Prostate gland (tissue), 2 donors: ENCODE measurements around the gene SF3A2. TPM values are rescaled to one million over a fixed set of nuclear protein-coding genes. Genes with fewer than 3 reads are reported as not detected.

Experiments
- DNase-seq: peaks from one replicate; pipeline ENCODE4 v3.0.0-alpha.2; 2019; ENCODE audit warnings: low spot score
- H3K27ac ChIP-seq, 2 donors: fragments of 200-600 bp; sonication (generic); 2 replicates each; pipeline ENCODE4 v1.5.1; 2017 to 2019
- H3K27me3 ChIP-seq: fragments of 200-600 bp; sonication (generic); replicated peaks from 2 replicates; pipeline ENCODE4 v1.5.1; 2019; ENCODE audit not compliant: insufficient read depth
- H3K36me3 ChIP-seq, 2 donors: fragments of 200-600 bp; sonication (generic); 1 replicate in 1 of 2; 2 replicates in 1 of 2; pipeline versions ENCODE4 v1.5.1 to v1.8.1; 2017 to 2019
- H3K4me1 ChIP-seq: fragments of 200-600 bp; sonication (generic); replicated peaks from 2 replicates; pipeline ENCODE4 v1.5.1; 2019
- H3K4me3 ChIP-seq, 2 donors: fragments of 200-600 bp; sonication (generic); 2 replicates each; pipeline ENCODE4 v1.5.1; 2017 to 2019
- H3K9me3 ChIP-seq: fragments of 200-600 bp; sonication (generic); 2 replicates; pipeline ENCODE4 v1.5.1; 2017
- CTCF ChIP-seq, 4 experiments: fragments of 200-600 bp in 2 of 4; fragments of 450-650 bp in 2 of 4; sonication (generic) in 2 of 4; IDR thresholded peaks; 1 replicate in 3 of 4; 2 replicates in 1 of 4; pipeline ENCODE4 v1.5.1; 2016 to 2019; ENCODE audit warnings: antibody characterized with exemption in 4 of 4, mild to moderate bottlenecking in 2 of 4, moderate library complexity in 2 of 4
- POLR2A ChIP-seq: fragments of 450-650 bp; IDR thresholded peaks from one replicate; pipeline ENCODE4 v1.6.1; 2016; ENCODE audit warnings: antibody characterized with exemption, mild to moderate bottlenecking
- POLR2AphosphoS5 ChIP-seq: sonication (generic); formaldehyde crosslinking; IDR thresholded peaks from one replicate; pipeline ENCODE4 v1.6.1; 2017; ENCODE audit warnings: antibody characterized with exemption
- whole genome bisulfite sequencing: methylation state at CpG from one replicate; pipeline ENCODE4 v1.1.5; 2018; 5-methylcytosine and 5-hydroxymethylcytosine counted together
- intact Hi-C: fragments of 100-400 bp; cut with DNase I; formaldehyde crosslinking; loops from one replicate; pipeline ENCODE4 v1.14.2; 2022
- total RNA-seq, 2 donors: library from RNA; depleted of rRNA; stranded (reverse); fragments of >200 nt; gene quantifications; one replicate each; pipeline ENCODE4 v1.1.0, GENCODE V29; 2016

Gene SF3A2
- total RNA-seq, 2 donors from 2014 or later: 31.9 to 113 TPM

GRCh38 chr19:2207008-2207407 is 29.6 kb upstream of the SF3A2 start:
- no peak for TF ChIP-seq POLR2A
- no peak for TF ChIP-seq POLR2AphosphoS5
- no peak for TF ChIP-seq CTCF (IDR thresholded peaks at IDR 0.05)
- 88% methylated on average over 15 of the region's 15 CpGs for WGBS
- Histone ChIP-seq H3K27me3 (no peaks in the 10 kb centered on the region), H3K27ac (no peak overlapping the region), H3K4me1 (no peaks in the 10 kb centered on the region), H3K9me3 (no peaks in the 10 kb centered on the region), H3K4me3 (no peak overlapping the region), H3K36me3 (peaks cover 9 to 29% of the 10 kb centered on the region in 2 donors)
- DNase-seq: no peak
- intact Hi-C loops: no loop called here

- H3K27me3 ChIP-seq: no peaks in the 10 kb centered on the region
- no peak for DNase-seq
- intact Hi-C loops: no loop called here
- no peaks in the 10 kb centered on the region for H3K4me1 ChIP-seq
- no peak overlapping the region for H3K27ac ChIP-seq
- peaks cover 9 to 31% of the 10 kb centered on the region in 2 donors for H3K36me3 ChIP-seq
- WGBS: 81% methylated on average over 32 of the region's 36 CpGs
- TF ChIP-seq POLR2AphosphoS5 (no peak), POLR2A (no peak), CTCF (IDR thresholded peaks at IDR 0.05) (no peak)
- no peaks in the 10 kb centered on the region for H3K9me3 ChIP-seq
- H3K4me3 ChIP-seq: no peak overlapping the region
Observed at GRCh38 chr19:2207991-2208860, 28.4 kb upstream of the SF3A2 start.

GRCh38 chr19:2208975-2209374 is 27.6 kb upstream of the SF3A2 start:
- DNase-seq: no peak
- no peak overlapping the region for H3K4me3 ChIP-seq
- H3K27ac ChIP-seq: no peak overlapping the region
- 79% methylated on average over 10 of the region's 10 CpGs for WGBS
- no peaks in the 10 kb centered on the region for H3K9me3 ChIP-seq
- H3K27me3 ChIP-seq: no peaks in the 10 kb centered on the region
- no peaks in the 10 kb centered on the region for H3K4me1 ChIP-seq
- TF ChIP-seq POLR2AphosphoS5: no peak
- TF ChIP-seq CTCF (IDR thresholded peaks at IDR 0.05): no peak
- TF ChIP-seq POLR2A: no peak
- H3K36me3 ChIP-seq: peaks cover 9 to 37% of the 10 kb centered on the region in 2 donors
- intact Hi-C loops: no loop called here

- DNase-seq: no peak
- H3K27ac ChIP-seq: no peak overlapping the region
- TF ChIP-seq POLR2AphosphoS5: no peak
- no peak for TF ChIP-seq CTCF (IDR thresholded peaks at IDR 0.05)
- TF ChIP-seq POLR2A: no peak
- H3K27me3 ChIP-seq: no peaks in the 10 kb centered on the region
- no peaks in the 10 kb centered on the region for H3K4me1 ChIP-seq
- no peaks in the 10 kb centered on the region for H3K9me3 ChIP-seq
- peaks cover 9 to 37% of the 10 kb centered on the region in 2 donors for H3K36me3 ChIP-seq
- intact Hi-C loops: no loop called here
- H3K4me3 ChIP-seq: no peak overlapping the region
- 91% methylated on average over 17 of the region's 17 CpGs for WGBS
Observed at GRCh38 chr19:2209408-2209807, 27.2 kb upstream of the SF3A2 start.

- H3K4me1 ChIP-seq: no peaks in the 10 kb centered on the region
- H3K27ac ChIP-seq: no peak overlapping the region
- H3K27me3 ChIP-seq: no peaks in the 10 kb centered on the region
- no peak for DNase-seq
- no peaks in the 10 kb centered on the region for H3K9me3 ChIP-seq
- 97% methylated on average over 21 of the region's 21 CpGs for WGBS
- TF ChIP-seq POLR2A (no peak), POLR2AphosphoS5 (no peak), CTCF (IDR thresholded peaks at IDR 0.05) (no peak)
- H3K4me3 ChIP-seq: no peak overlapping the region
- peaks cover 9 to 37% of the 10 kb centered on the region in 2 donors for H3K36me3 ChIP-seq
- intact Hi-C loops: no loop called here
Observed at GRCh38 chr19:2210206-2210605, 26.4 kb upstream of the SF3A2 start.
